GM18499 (cell line): Measurements from ENCODE around the gene TMEM150B.

Experiments
- ATAC-seq: cut with Tn5 transposase; IDR thresholded peaks from one replicate; pipeline ENCODE4 v1.9.1; 2021; ENCODE audit warnings: moderate number of reproducible peaks; ENCODE audit not compliant: insufficient read depth, unreplicated experiment

Gene TMEM150B

GRCh38 chr19:55325172-55325571 lies at the start of gene TMEM150B:
Gene TMEM150B (minus strand): TSS chr19:55325341. CDS start chr19:55321036, 4,305 bp downstream.
- ATAC-seq = no peak

- ATAC-seq = no peak
These were observed 49.0 kb upstream of the TMEM150B start for GRCh38 chr19:55373993-55374757.

DNA sequence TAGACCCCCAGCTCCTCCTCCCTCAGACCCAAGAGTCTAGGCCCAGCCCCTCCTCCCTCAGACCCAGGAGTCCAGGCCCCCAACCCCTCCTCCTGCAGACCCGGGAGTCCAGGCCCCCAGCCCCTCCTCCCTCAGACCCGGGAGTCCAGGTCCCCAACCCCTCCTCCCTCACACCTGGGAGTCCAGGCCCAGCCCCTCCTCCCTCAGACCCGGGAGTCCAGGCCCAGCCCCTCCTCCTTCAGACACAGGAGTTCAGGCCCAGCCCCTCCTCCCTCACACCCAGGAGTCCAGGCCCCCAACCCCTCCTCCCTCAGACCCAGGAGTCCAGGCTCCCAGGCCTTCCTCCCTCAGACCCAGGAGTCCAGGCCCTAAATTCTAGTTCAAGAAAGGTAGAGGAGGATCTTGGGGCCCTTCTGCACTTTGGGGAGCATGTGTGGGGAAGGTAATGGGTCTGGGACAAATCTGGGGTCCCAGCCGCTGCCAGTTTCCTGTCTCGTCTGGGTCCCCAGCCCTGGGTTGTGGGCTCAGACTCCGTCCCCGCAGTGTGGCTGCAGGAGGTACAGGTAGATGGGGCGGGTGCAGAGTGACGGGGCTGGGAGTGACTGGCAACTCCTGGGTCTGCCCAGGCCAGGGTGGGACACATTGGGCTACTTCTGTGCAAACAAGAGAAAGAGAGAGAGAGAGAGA lies 48.3 kb upstream of the TMEM150B start:
- no peak for ATAC-seq

GRCh38 chr19:55372316-55373081 lies 47.4 kb upstream of the TMEM150B start:
- no peak for ATAC-seq

DNA sequence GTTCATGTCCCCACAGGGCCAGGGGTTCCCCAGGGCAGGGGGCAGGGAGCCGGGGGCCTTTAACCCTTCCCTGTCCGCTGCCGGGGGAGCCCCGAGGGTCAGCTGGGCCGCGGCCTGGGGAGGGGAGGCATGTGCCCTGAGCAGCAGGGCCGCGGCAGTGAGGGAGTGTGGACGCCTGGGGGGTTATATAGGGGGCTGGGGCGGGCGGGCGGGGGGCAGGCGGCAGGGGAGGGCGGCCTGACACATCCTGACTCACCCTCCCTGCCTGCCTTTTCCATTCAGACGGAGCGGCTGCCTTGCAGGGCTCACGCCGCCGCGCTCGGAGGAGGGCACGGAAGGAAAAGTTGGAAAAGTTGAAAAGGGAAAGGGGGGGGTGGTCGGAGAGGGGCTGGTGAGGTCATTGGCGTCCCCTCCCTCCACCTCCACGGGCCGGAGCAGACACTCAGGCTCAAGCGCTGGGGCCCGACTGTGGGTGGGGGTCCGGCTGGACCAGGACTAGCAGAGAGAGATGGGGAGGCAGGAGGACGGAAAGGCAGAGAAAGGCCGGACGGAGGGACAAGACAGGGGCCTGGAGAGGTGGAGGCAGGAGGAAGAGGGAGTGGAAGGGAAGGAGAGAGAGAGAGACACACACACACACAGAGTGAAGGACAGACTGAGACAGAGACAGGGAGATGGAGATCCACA lies 45.3 kb upstream of the TMEM150B start, which contains the start of gene IL11:
IL11 (minus strand) TSS at position 159 of the 684 bp plus-strand sequence; CDS start at position 6, 153 bp downstream.
- no peak for ATAC-seq

DNA sequence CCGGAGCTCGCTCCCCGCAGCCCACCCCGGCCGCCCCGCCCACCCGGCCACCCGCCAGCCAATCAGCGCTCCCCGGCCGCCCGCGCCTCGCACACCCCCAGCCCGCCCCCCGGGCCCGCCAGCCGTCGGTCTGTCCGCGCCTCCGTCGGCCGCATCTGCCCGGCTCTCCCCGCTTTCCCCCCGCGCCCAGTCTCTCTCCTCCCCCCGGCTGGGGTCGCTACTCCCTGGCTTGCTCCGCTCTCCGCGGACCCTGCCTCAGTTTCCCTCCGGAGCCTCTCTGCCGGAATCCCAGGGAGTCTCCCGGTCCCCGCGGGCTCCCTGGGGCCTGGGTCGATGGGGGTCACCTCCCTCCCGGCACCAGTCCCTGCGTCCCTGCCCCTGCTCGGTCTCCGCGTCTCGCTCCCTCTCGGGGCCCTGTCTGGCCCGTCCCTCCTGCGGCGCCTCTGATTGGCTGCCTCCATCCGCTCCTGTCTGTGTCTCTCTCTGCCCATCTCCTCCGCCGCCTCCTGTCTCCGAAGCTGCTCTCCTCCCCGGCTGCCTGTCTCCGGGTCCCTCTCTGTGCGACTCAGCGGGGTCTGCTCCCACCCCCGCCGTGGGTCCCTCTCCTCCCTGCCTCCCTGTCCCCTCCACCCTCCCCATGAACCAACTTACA lies 44.6 kb upstream of the TMEM150B start:
- no peak for ATAC-seq

- no peak for ATAC-seq
These were observed 43.8 kb upstream of the TMEM150B start for GRCh38 chr19:55368701-55369563.

DNA sequence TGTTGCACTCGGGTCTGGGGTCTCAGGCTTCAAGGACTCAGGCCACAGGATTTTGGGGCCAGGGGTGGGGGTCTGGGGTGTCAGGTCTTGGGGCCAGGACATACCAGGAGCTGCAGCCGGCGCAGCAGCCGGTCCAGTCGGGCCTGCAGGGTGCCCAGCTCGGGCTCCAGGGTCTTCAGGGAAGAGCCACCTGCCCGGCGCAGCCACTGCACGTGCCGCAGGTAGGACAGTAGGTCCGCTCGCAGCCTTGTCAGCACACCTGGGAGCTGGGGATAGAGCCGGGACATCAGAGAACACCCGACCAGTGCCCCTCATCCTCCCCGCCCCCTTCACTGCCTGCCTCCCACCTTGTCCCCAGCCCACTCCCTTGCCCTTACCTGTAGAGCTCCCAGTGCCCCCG lies 43.0 kb upstream of the TMEM150B start:
- no peak for ATAC-seq

GRCh38 chr19:55366790-55367189 lies 41.6 kb upstream of the TMEM150B start:
- ATAC-seq = no peak

DNA sequence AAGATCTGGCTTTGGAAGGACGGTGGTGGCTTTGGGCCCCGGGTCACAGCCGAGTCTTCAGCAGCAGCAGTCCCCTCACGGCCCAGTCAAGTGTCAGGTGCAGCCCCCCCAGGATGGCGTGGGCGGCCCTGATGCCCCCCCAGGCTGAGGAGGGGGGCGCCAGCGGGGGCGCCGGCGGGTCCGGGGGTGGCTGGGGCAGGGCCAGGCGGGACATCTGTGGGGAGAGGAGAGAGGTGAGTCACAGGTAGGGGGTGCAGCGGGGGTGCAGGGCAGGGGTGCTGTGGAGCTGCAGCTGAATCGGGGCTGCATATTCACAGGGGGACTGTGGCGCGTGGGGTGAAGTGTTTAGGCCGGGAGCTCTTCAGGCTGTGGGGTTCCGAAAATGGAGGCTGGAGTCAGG lies 40.8 kb upstream of the TMEM150B start:
- ATAC-seq = no peak

GRCh38 chr19:55365245-55365644 lies 40.1 kb upstream of the TMEM150B start:
- no peak for ATAC-seq

GRCh38 chr19:55362990-55363716 lies 38.0 kb upstream of the TMEM150B start, which contains the start of gene GARIN5B:
Gene GARIN5B (minus strand): TSS chr19:55363260. CDS start chr19:55363066, 194 bp downstream.
- ATAC-seq = no peak

DNA sequence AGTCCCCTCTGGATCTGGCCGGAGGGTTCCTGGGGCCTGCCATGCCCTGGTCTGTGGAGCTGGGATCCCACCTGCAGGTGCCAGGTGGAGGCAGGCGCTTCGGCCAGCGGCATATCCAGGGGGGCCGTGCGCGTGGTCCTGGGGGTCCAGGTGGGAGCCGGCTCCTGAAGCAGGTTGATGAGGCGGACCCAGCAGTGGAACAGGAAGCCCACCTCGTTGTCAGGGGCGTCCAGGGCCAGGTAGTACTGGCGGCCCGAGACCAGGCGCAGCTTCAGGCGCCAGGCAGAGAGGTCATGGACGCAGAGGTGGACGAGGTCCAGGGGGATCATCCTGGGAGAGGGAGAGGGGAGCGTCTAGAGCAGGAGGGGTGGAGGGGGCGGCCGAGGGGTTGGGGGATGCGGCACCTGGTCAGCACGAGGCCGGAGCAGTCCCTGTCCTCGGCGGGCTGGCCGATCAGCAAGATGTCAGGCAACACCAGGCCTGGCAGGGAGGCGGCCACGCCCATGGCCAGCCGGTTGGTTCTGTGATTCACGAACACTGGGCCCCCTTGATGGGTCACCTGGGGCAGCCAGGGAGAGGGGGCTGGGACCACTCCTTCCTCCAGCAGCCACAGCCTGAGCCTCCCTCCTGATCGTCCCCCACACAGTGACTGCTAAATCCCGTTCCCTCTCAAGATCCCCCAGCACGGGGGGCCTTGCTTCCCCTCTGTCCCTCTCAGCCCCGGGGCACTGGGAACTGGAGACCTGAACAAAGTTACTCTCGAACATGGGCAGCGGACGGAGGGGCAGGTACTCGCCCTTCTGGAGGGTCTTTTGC lies 37.2 kb upstream of the TMEM150B start:
- no peak for ATAC-seq

- ATAC-seq = no peak
These were observed 35.8 kb upstream of the TMEM150B start for GRCh38 chr19:55360902-55361301.

DNA sequence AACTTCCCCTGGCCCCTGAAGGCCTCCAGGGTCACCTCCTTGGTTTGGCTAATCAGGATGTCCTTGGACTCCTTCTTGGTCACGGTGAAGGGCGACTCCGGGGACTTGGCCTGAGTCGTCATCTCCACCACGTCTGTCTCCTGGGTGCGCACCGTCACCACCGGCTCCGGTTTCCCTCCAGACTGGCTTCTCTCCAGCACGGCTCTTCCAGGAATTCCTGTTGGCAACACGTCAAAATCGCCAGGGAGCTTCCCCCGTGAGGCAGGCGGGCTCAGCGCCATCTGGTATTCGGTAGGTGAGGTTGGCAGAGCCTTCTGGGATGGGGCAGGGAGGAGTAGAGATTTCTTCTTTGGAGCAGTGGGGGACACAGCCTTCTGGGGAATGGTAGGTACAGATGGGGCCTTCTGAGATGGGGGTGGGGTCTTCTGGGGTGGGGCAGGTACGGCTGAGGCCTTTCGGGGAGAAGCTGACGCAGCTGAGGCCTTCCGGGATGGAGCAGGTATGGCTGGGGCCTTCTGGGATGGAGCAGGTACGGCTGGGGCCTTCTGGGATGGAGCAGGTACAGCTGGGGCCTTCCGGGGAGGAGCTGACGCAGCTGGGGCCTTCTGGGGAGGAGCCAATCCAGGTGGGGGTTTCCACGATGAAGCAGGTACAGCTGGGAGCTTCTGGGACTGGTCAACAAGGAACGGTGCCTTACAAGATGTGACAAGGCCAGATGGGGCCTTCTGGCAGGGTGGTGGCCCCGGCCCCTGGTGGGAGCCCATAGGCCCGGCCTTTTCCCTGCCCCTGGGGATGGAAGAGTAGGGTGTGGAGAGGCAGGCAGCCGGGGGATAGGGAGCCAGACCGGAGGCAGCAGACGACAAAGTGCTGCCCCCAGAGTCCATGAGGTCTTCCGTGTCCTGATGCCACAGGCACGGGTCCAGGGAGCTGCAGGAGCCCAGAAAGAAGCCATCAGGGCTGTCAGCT lies 34.1 kb upstream of the TMEM150B start:
- no peak for ATAC-seq

DNA sequence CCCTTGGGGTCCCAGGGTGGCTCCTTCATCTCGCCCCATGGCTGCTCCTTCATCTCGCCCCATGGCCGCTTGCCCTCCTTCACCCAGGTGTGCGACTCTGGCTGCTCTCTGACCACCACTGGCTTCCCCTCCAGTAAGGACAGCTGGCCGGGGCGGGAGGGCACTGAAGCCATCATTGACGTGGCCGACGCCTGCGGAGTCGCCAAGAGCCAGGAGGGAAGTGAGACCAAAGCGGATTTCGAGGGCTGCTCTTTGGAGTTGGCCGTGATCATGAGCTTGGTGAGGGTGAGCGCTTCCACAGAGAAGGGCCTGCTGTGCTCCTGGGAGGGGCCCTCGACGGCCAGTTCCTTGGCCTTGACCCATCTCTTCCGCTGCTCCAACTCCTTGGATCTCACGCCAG lies 33.4 kb upstream of the TMEM150B start:
- no peak for ATAC-seq
